Astrocyte (in vitro differentiated cells and primary cell): ENCODE results near the gene UGT1A4. TPM values are rescaled to one million over a fixed set of nuclear protein-coding genes. Genes with fewer than 3 reads are reported as not detected.

ENCODE experiments used
- DNase-seq: peaks from one replicate; pipeline ENCODE4 v3.0.0-alpha.2; 2010; ENCODE audit warnings: low read depth
- FAIRE-seq: peaks from 2 replicates; lab custom pipeline; 2011; peaks lifted over from hg19 to GRCh38; lab: Jason Lieb, UNC
- H2AFZ ChIP-seq: 2 replicates; pipeline ENCODE4 v1.6.0; 2012; ENCODE audit warnings: low read depth, low read length, inconsistent platforms
- H3K27ac ChIP-seq: 2 replicates; pipeline ENCODE4 v1.5.1; 2011; ENCODE audit warnings: low read depth, low read length, inconsistent platforms
- H3K27me3 ChIP-seq: 2 replicates; pipeline ENCODE4 v1.6.0; 2011; ENCODE audit warnings: low read length, inconsistent platforms; ENCODE audit not compliant: insufficient read depth
- H3K36me3 ChIP-seq: 2 replicates; pipeline ENCODE4 v1.5.1; 2011; ENCODE audit warnings: low read length, inconsistent platforms; ENCODE audit not compliant: insufficient read depth
- H3K4me1 ChIP-seq: 2 replicates; pipeline ENCODE4 v1.5.1; 2011; ENCODE audit warnings: low read length, inconsistent platforms; ENCODE audit not compliant: insufficient read depth
- H3K4me2 ChIP-seq: 2 replicates; pipeline ENCODE4 v1.6.0; 2012; ENCODE audit warnings: low read length, inconsistent platforms
- H3K4me3 ChIP-seq: 2 replicates; pipeline ENCODE4 v1.5.1; 2011; ENCODE audit warnings: low read depth, mild to moderate bottlenecking, low read length, inconsistent platforms; ENCODE audit not compliant: insufficient read depth
- H3K79me2 ChIP-seq: 2 replicates; pipeline ENCODE4 v1.6.0; 2012; ENCODE audit warnings: mild to moderate bottlenecking, low read length, inconsistent platforms; ENCODE audit not compliant: insufficient read depth
- H3K9ac ChIP-seq: 2 replicates; pipeline ENCODE4 v1.6.0; 2012; ENCODE audit warnings: mild to moderate bottlenecking, low read length, inconsistent platforms
- H3K9me3 ChIP-seq: 2 replicates; pipeline ENCODE4 v1.5.1; 2012; ENCODE audit warnings: low read depth, mild to moderate bottlenecking, low read length, inconsistent platforms; ENCODE audit not compliant: insufficient read depth
- H4K20me1 ChIP-seq: 2 replicates; pipeline ENCODE4 v1.6.0; 2012; ENCODE audit warnings: low read length, inconsistent platforms; ENCODE audit not compliant: insufficient read depth
- H3K27ac Mint-ChIP-seq: one replicate; pipeline ENCODE4 v1.8.0; 2021; ENCODE audit warnings: mild to moderate bottlenecking, mixed read lengths; ENCODE audit not compliant: unreplicated experiment
- H3K27me3 Mint-ChIP-seq: one replicate; pipeline ENCODE4 v1.8.0; 2021; ENCODE audit warnings: low read depth, mixed read lengths; ENCODE audit not compliant: unreplicated experiment
- H3K36me3 Mint-ChIP-seq: one replicate; pipeline ENCODE4 v1.8.0; 2021; ENCODE audit warnings: low read depth, mixed read lengths; ENCODE audit not compliant: unreplicated experiment
- H3K4me1 Mint-ChIP-seq: one replicate; pipeline ENCODE4 v1.8.0; 2021; ENCODE audit warnings: low read depth, mixed read lengths; ENCODE audit not compliant: unreplicated experiment
- H3K4me3 Mint-ChIP-seq: one replicate; pipeline ENCODE4 v1.8.0; 2021; ENCODE audit warnings: mild to moderate bottlenecking, moderate library complexity, mixed read lengths; ENCODE audit not compliant: unreplicated experiment
- H3K9me3 Mint-ChIP-seq: one replicate; pipeline ENCODE4 v1.8.0; 2021; ENCODE audit warnings: mild to moderate bottlenecking, mixed read lengths; ENCODE audit not compliant: unreplicated experiment
- CTCF ChIP-seq: IDR thresholded peaks from 2 replicates; pipeline ENCODE4 v1.5.1; 2011; ENCODE audit warnings: low read depth, mild to moderate bottlenecking, inconsistent platforms, low read length, moderate library complexity; ENCODE audit not compliant: insufficient read depth
- EZH2 ChIP-seq: IDR thresholded peaks from 2 replicates; pipeline ENCODE4 v1.6.1; 2012; ENCODE audit warnings: mild to moderate bottlenecking, low read length, inconsistent platforms; ENCODE audit not compliant: insufficient read depth
- total RNA-seq: library from RNA; stranded (reverse); gene quantifications from 2 replicates; pipeline ENCODE4 v1.2.1, GENCODE V29; 2021

The UGT1A4 gene
- total RNA-seq, 1 donor from 2014 or later = not detected

GRCh38 chr2:233789554-233789953 is 71.0 kb downstream of the UGT1A4 start:
- H3K79me2 ChIP-seq = no peaks in the 10 kb centered on the region
- H3K9me3 ChIP-seq = peaks cover 3% of the 10 kb centered on the region
- Mint-ChIP-seq H3K27ac (no peak overlapping the region), H3K4me1 (no peaks in the 10 kb centered on the region), H3K9me3 (peaks cover 12% of the 10 kb centered on the region), H3K27me3 (peaks cover 24% of the 10 kb centered on the region), H3K4me3 (no peak overlapping the region), H3K36me3 (no peaks in the 10 kb centered on the region)
- no peak for DNase-seq
- H3K4me1 ChIP-seq = no peaks in the 10 kb centered on the region
- FAIRE-seq = no peak
- H3K4me2 ChIP-seq = no peak overlapping the region
- H3K4me3 ChIP-seq = no peak overlapping the region
- H3K27me3 ChIP-seq = no peaks in the 10 kb centered on the region
- H3K9ac ChIP-seq = no peak overlapping the region
- H4K20me1 ChIP-seq = no peaks in the 10 kb centered on the region
- TF ChIP-seq CTCF (no peak), EZH2 (no peak)
- no peak overlapping the region for H2AFZ ChIP-seq
- no peak overlapping the region for H3K27ac ChIP-seq
- H3K36me3 ChIP-seq = no peaks in the 10 kb centered on the region

DNA sequence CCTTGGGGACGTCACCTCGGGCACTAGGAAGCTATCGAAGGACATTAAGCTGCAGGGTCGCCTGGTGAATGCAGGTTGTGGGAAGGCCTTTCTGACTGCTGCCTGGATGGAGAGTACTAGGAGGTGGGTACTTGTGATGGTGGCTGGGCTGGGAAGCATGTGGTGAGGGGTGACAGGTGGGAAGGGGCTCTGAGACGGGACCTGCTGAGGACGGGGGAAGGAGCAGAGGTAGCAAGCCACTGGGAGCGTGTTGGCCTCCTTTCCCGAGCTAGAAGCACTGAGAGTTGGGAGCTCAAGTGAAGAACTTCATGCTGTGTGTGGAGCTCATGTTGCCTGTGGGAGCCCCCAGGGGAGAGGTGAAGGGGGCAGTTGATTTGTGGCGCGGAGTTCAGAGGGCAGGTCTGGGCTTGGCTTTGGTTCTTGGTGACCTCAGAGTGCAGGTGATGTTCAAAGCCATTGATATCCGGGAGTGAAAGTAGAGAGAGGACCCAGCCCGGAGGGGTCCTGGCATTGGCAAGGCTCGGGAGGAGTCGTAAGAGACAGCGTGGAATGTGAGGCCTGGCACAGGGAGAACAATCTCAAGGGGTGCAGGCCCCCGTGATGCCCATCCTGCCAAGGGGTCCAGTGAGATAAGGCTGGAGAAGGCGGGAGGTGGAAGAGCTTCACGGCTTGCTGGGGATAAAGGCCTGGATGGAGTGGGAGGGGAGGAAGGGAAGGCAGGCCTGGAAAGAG is 72.8 kb downstream of the UGT1A4 start:
- Mint-ChIP-seq H3K9me3 (peaks cover 7% of the 10 kb centered on the region), H3K36me3 (no peaks in the 10 kb centered on the region), H3K4me1 (no peaks in the 10 kb centered on the region), H3K27ac (no peak overlapping the region), H3K4me3 (no peak overlapping the region), H3K27me3 (peaks cover 29% of the 10 kb centered on the region)
- H3K79me2 ChIP-seq = no peaks in the 10 kb centered on the region
- no peak overlapping the region for H2AFZ ChIP-seq
- TF ChIP-seq EZH2 (no peak), CTCF (no peak)
- peaks cover 3% of the 10 kb centered on the region for H3K9me3 ChIP-seq
- no peaks in the 10 kb centered on the region for H3K36me3 ChIP-seq
- no peak overlapping the region for H3K4me2 ChIP-seq
- FAIRE-seq (no peak), DNase-seq (no peak)
- H3K4me3 ChIP-seq = no peak overlapping the region
- H3K4me1 ChIP-seq = no peaks in the 10 kb centered on the region
- H3K27me3 ChIP-seq = no peaks in the 10 kb centered on the region
- no peaks in the 10 kb centered on the region for H4K20me1 ChIP-seq
- no peak overlapping the region for H3K27ac ChIP-seq
- H3K9ac ChIP-seq = no peak overlapping the region

GRCh38 chr2:233791883-233792329 is 73.4 kb downstream of the UGT1A4 start:
- Histone ChIP-seq H3K27me3 (no peaks in the 10 kb centered on the region), H4K20me1 (no peaks in the 10 kb centered on the region), H3K9me3 (peaks cover 3% of the 10 kb centered on the region), H2AFZ (no peak overlapping the region), H3K27ac (no peak overlapping the region), H3K4me3 (no peak overlapping the region), H3K9ac (no peak overlapping the region), H3K36me3 (no peaks in the 10 kb centered on the region), H3K4me2 (no peak overlapping the region), H3K79me2 (no peaks in the 10 kb centered on the region), H3K4me1 (no peaks in the 10 kb centered on the region)
- TF ChIP-seq CTCF (no peak), EZH2 (no peak)
- peaks cover 29% of the 10 kb centered on the region for H3K27me3 Mint-ChIP-seq
- H3K27ac Mint-ChIP-seq = no peak overlapping the region
- no peak overlapping the region for H3K4me3 Mint-ChIP-seq
- FAIRE-seq = no peak
- H3K9me3 Mint-ChIP-seq = peaks cover 6% of the 10 kb centered on the region
- H3K36me3 Mint-ChIP-seq = no peaks in the 10 kb centered on the region
- DNase-seq = no peak
- no peaks in the 10 kb centered on the region for H3K4me1 Mint-ChIP-seq
